Ovary (tissue), 3 donors: ENCODE data around the gene LHX2.

Source experiments
- CTCF ChIP-seq, 3 donors: fragments of 450-650 bp in 2 of 3; fragments of 200-600 bp in 1 of 3; IDR thresholded peaks; one replicate each; pipeline versions ENCODE4 v1.5.1 to v1.8.0; 2016 to 2022; ENCODE audit warnings: antibody characterized with exemption in 3 of 3, mild to moderate bottlenecking in 1 of 3
- POLR2A ChIP-seq: fragments of 450-650 bp; IDR thresholded peaks from one replicate; pipeline ENCODE4 v1.6.1; 2017; ENCODE audit warnings: antibody characterized with exemption, mild to moderate bottlenecking, moderate library complexity
- donor health status: DM: no; HTN: no; CAD: no.

- no peak for TF ChIP-seq CTCF (IDR thresholded peaks at IDR 0.05)
- no peak for TF ChIP-seq POLR2A
These were observed 18.0 kb downstream of the LHX2 start for GRCh38 chr9:124029617-124030016.
